ENCODE data around the gene PNKP. TPM values are rescaled to one million over a fixed set of nuclear protein-coding genes. Genes with fewer than 3 reads are reported as not detected.

Gene PNKP
- total RNA-seq, 2 donors from 2014 or later: 62.3 to 76.7 TPM

GRCh38 chr19:49812997-49813861, 54.1 kb downstream of the PNKP start, which contains the start of gene FUZ:
Gene FUZ (minus strand): TSS chr19:49813292. CDS start chr19:49813106, 186 bp downstream.
- ATAC-seq (peak; percentile 72), DNase-seq (peak; percentile 96 to 97)
- intact Hi-C loops (cut with DNase I, micrococcal nuclease): no loop called here

GRCh38 chr19:49812452-49812996, 54.9 kb downstream of the PNKP start:
- intact Hi-C loops (cut with DNase I, micrococcal nuclease): no loop called here
- ATAC-seq (no peak), DNase-seq (no peak)

- intact Hi-C loops (cut with DNase I, micrococcal nuclease): no loop called here
- no peak for DNase-seq
- ATAC-seq: no peak
These were observed 56.0 kb downstream of the PNKP start for GRCh38 chr19:49811328-49811727.

Small RNA genes lying within 50 kb of the gene (microRNA-seq; reads per million reads assigned to microRNA genes)
- gene MIR4749 (0.53 to 10.9 reads per million in 2 donors), gene MIR4750 (0 to 1.6 reads per million in 2 donors), gene MIR6800 (0.53 to 1.4 reads per million in 2 donors)

Other genes starting within 250 kb of the PNKP start
- gene RRAS, start 227.4 kb downstream of the PNKP start, total RNA-seq: 10 to 100 TPM; 41.7 to 76.6 TPM
- 10 to 100 TPM; 60.9 to 62.7 TPM for gene SCAF1, start 225.4 kb downstream of the PNKP start, total RNA-seq
- 10 to 100 TPM; 69.0 to 83.1 TPM for gene IRF3, start 201.7 kb downstream of the PNKP start, total RNA-seq
- gene BCL2L12, start 201.6 kb downstream of the PNKP start, total RNA-seq: 10 to 100 TPM; 13.8 to 14.9 TPM
- gene PRMT1, start 190.3 kb downstream of the PNKP start, total RNA-seq: 10 to 100 TPM; 66.7 to 83.9 TPM
- gene ADM5, start 178.0 kb downstream of the PNKP start, total RNA-seq: 1 to 10 TPM in 1 of 2 donors, under 1 TPM in 1; 0.98 to 1.1 TPM
- gene CPT1C, start 176.5 kb downstream of the PNKP start, total RNA-seq: 1 to 10 TPM; 1.5 to 2.0 TPM
- gene TSKS, start 104.3 kb downstream of the PNKP start, total RNA-seq: under 1 TPM; 0.21 to 0.22 TPM
- 10 to 100 TPM; 71.2 to 72.9 TPM for gene AP2A1, start 100.6 kb downstream of the PNKP start, total RNA-seq
- 1 to 10 TPM; 7.6 to 10.0 TPM for gene FUZ, start 54.3 kb downstream of the PNKP start, total RNA-seq
- gene MED25, start 49.3 kb downstream of the PNKP start, total RNA-seq: 10 to 100 TPM; 52.6 to 52.8 TPM
- 10 to 100 TPM; 95.3 to 95.5 TPM for gene PTOV1, start 16.4 kb downstream of the PNKP start, total RNA-seq
- 10 to 100 TPM; 30.3 to 43.3 TPM for gene AKT1S1, start 9.8 kb upstream of the PNKP start, total RNA-seq
- 10 to 100 TPM; 32.8 to 36.4 TPM for gene TBC1D17, start 10.1 kb upstream of the PNKP start, total RNA-seq
- gene IL4I1, start 29.3 kb upstream of the PNKP start, total RNA-seq: 1 to 10 TPM in 1 of 2 donors, under 1 TPM in 1; 0.67 to 1.3 TPM
- 10 to 100 TPM; 13.2 to 16.7 TPM for gene ATF5, start 61.6 kb upstream of the PNKP start, total RNA-seq
- gene NUP62, start 61.9 kb upstream of the PNKP start, total RNA-seq: 10 to 100 TPM; 31.5 to 37.1 TPM
- under 1 TPM; 0.40 to 0.75 TPM for gene SIGLEC11, start 93.6 kb upstream of the PNKP start, total RNA-seq
- gene VRK3, start 157.8 kb upstream of the PNKP start, total RNA-seq: 10 to 100 TPM; 48.2 to 55.3 TPM
- 1 to 10 TPM; 4.9 to 5.9 TPM for gene ZNF473, start 158.4 kb upstream of the PNKP start, total RNA-seq

All from left colon (tissue), 2 donors.